MM.1S (cell line): ENCODE results near the gene TTC28.
"Not testable (repeated sequence)": the region's sequence is repeated elsewhere in the genome, so short reads cannot be mapped to it uniquely, and the experiment has no call there.

Experiments
- DNase-seq: peaks from one replicate; pipeline ENCODE4 v3.0.0-alpha.2; 2015
- H2AFZ ChIP-seq: fragments of 300-600 bp; sonication (generic); 2 replicates; pipeline ENCODE4 v1.6.0; 2016; ENCODE audit warnings: antibody characterized with exemption, low read length
- H3F3A ChIP-seq: fragments of 300-600 bp; sonication (generic); 2 replicates; pipeline ENCODE4 v1.6.1; 2016; ENCODE audit warnings: mild to moderate bottlenecking, antibody characterized with exemption, low read length, moderate library complexity, mixed read lengths; ENCODE audit not compliant: insufficient read depth
- H3K27ac ChIP-seq: fragments of 300-600 bp; sonication (generic); 2 replicates; pipeline ENCODE4 v1.5.1; 2016; ENCODE audit warnings: mild to moderate bottlenecking, low read length
- H3K27me3 ChIP-seq: fragments of 300-600 bp; sonication (generic); replicated peaks from 2 replicates; pipeline ENCODE4 v1.6.0; 2016; ENCODE audit warnings: low read length; ENCODE audit not compliant: insufficient read depth
- H3K36me3 ChIP-seq: fragments of 300-600 bp; sonication (generic); replicated peaks from 2 replicates; pipeline ENCODE4 v1.6.1; 2016; ENCODE audit warnings: mild to moderate bottlenecking, low read length, mixed read lengths; ENCODE audit not compliant: insufficient read depth
- H3K4me1 ChIP-seq: fragments of 300-600 bp; sonication (generic); 2 replicates; pipeline ENCODE4 v1.6.1; 2016; ENCODE audit warnings: low read length, mixed read lengths
- H3K4me2 ChIP-seq: fragments of 300-600 bp; sonication (generic); 2 replicates; pipeline ENCODE4 v1.6.0; 2016; ENCODE audit warnings: low read depth, low read length
- H3K4me3 ChIP-seq: fragments of 300-600 bp; sonication (generic); 2 replicates; pipeline ENCODE4 v1.5.1; 2016; ENCODE audit warnings: low read length, mixed read lengths
- H3K79me2 ChIP-seq: fragments of 300-600 bp; sonication (generic); 2 replicates; pipeline ENCODE4 v1.6.1; 2016; ENCODE audit warnings: mixed run types, low read length, mixed read lengths
- H3K9ac ChIP-seq: fragments of 300-600 bp; sonication (generic); 2 replicates; pipeline ENCODE4 v1.6.1; 2016; ENCODE audit warnings: low read length, mixed read lengths
- H3K9me2 ChIP-seq: fragments of 300-600 bp; sonication (generic); replicated peaks from 2 replicates; pipeline ENCODE4 v1.6.1; 2016; ENCODE audit warnings: mild to moderate bottlenecking, low read length, mixed read lengths; ENCODE audit not compliant: insufficient read depth
- H3K9me3 ChIP-seq: fragments of 300-600 bp; sonication (generic); replicated peaks from 2 replicates; pipeline ENCODE4 v1.6.1; 2016; ENCODE audit warnings: mild to moderate bottlenecking, low read length, mixed read lengths; ENCODE audit not compliant: insufficient read depth
- H4K20me1 ChIP-seq: fragments of 300-600 bp; sonication (generic); 2 replicates; pipeline ENCODE4 v1.6.1; 2016; ENCODE audit warnings: mild to moderate bottlenecking, low read length, moderate library complexity, mixed read lengths; ENCODE audit not compliant: insufficient read depth
- CTCF ChIP-seq: fragments of 300-600 bp; sonication (generic); IDR thresholded peaks from 2 replicates; pipeline ENCODE4 v1.5.1; 2016; ENCODE audit warnings: antibody characterized with exemption, low read length, mixed read lengths
- EZH2 ChIP-seq: fragments of 300-600 bp; sonication (generic); optimal IDR thresholded peaks from 2 replicates; pipeline ENCODE3; 2017; ENCODE audit warnings: low read depth, mild to moderate bottlenecking, antibody characterized with exemption, low read length, mixed read lengths
- EZH2phosphoT487 ChIP-seq: fragments of 300-600 bp; sonication (generic); IDR thresholded peaks from 2 replicates; pipeline ENCODE4 v1.6.1; 2018; ENCODE audit warnings: antibody characterized with exemption, low read length

TTC28 gene

GRCh38 chr22:28710107-28710506, 30.5 kb upstream of the TTC28 start:
- H3K9me3 ChIP-seq = no peaks in the 10 kb centered on the region
- H3K79me2 ChIP-seq = no peaks in the 10 kb centered on the region
- H3K4me3 ChIP-seq = no peak overlapping the region
- no peaks in the 10 kb centered on the region for H3K9me2 ChIP-seq
- no peak overlapping the region for H3K27ac ChIP-seq
- H3K4me1 ChIP-seq = no peaks in the 10 kb centered on the region
- H4K20me1 ChIP-seq = no peaks in the 10 kb centered on the region
- H3K9ac ChIP-seq = no peak overlapping the region
- H3K36me3 ChIP-seq = no peaks in the 10 kb centered on the region
- TF ChIP-seq CTCF (no peak), EZH2phosphoT487 (no peak), EZH2 (no peak)
- no peak for DNase-seq
- H3K27me3 ChIP-seq = no peaks in the 10 kb centered on the region
- H3K4me2 ChIP-seq = no peak overlapping the region
- no peak overlapping the region for H2AFZ ChIP-seq
- no peaks in the 10 kb centered on the region for H3F3A ChIP-seq

- Histone ChIP-seq H3F3A (no peaks in the 10 kb centered on the region), H3K79me2 (no peaks in the 10 kb centered on the region), H3K9me3 (no peaks in the 10 kb centered on the region), H3K27ac (no peak overlapping the region), H3K4me1 (no peaks in the 10 kb centered on the region), H4K20me1 (no peaks in the 10 kb centered on the region), H3K4me3 (no peak overlapping the region), H3K36me3 (no peaks in the 10 kb centered on the region), H3K9ac (no peak overlapping the region), H2AFZ (no peak overlapping the region), H3K9me2 (no peaks in the 10 kb centered on the region), H3K4me2 (no peak overlapping the region), H3K27me3 (no peaks in the 10 kb centered on the region)
- TF ChIP-seq EZH2 (no peak), EZH2phosphoT487 (no peak), CTCF (no peak)
- DNase-seq = no peak
Observed at GRCh38 chr22:28706845-28707244, 27.2 kb upstream of the TTC28 start.

- no peak for DNase-seq
- Histone ChIP-seq H3K79me2 (no peaks in the 10 kb centered on the region), H3K4me1 (no peaks in the 10 kb centered on the region), H3K9me3 (no peaks in the 10 kb centered on the region), H4K20me1 (no peaks in the 10 kb centered on the region), H3K27me3 (no peaks in the 10 kb centered on the region), H3K9me2 (no peaks in the 10 kb centered on the region), H3K27ac (no peak overlapping the region), H2AFZ (no peak overlapping the region), H3K4me3 (no peak overlapping the region), H3K9ac (no peak overlapping the region), H3K4me2 (no peak overlapping the region), H3K36me3 (no peaks in the 10 kb centered on the region), H3F3A (no peaks in the 10 kb centered on the region)
- no peak for TF ChIP-seq CTCF
- no peak for TF ChIP-seq EZH2phosphoT487
Observed at GRCh38 chr22:28703436-28703835, 23.8 kb upstream of the TTC28 start.

- Histone ChIP-seq H3K9me3 (no peaks in the 10 kb centered on the region), H3K4me1 (no peaks in the 10 kb centered on the region), H3K79me2 (no peaks in the 10 kb centered on the region), H3K27ac (no peak overlapping the region), H3K36me3 (no peaks in the 10 kb centered on the region), H3K4me3 (no peak overlapping the region), H4K20me1 (no peaks in the 10 kb centered on the region), H3K9ac (no peak overlapping the region), H3F3A (no peaks in the 10 kb centered on the region), H2AFZ (no peak overlapping the region), H3K9me2 (no peaks in the 10 kb centered on the region), H3K27me3 (no peaks in the 10 kb centered on the region), H3K4me2 (no peak overlapping the region)
- TF ChIP-seq EZH2 = no peak
- no peak for DNase-seq
Observed at GRCh38 chr22:28702891-28703290, 23.3 kb upstream of the TTC28 start.

- not testable (repeated sequence) for DNase-seq, H3K4me3 ChIP-seq
Observed at GRCh38 chr22:28693041-28693760, 13.6 kb upstream of the TTC28 start.

GRCh38 chr22:28689796-28690195, 10.2 kb upstream of the TTC28 start:
- H3K4me3 ChIP-seq, H3K79me2 ChIP-seq, H3K36me3 ChIP-seq, H3K27me3 ChIP-seq, H3K4me2 ChIP-seq, H3K27ac ChIP-seq, H3K4me1 ChIP-seq, H4K20me1 ChIP-seq, H3K9me2 ChIP-seq, H3K9ac ChIP-seq, DNase-seq, H3K9me3 ChIP-seq, H2AFZ ChIP-seq, H3F3A ChIP-seq: not testable (repeated sequence)

More at GRCh38 chr22:28693041-28693760, 13.6 kb upstream of the TTC28 start:
- not testable (repeated sequence) for H3K9me3 ChIP-seq, H2AFZ ChIP-seq, H3K4me2 ChIP-seq, H4K20me1 ChIP-seq, H3K4me1 ChIP-seq, H3K36me3 ChIP-seq, H3F3A ChIP-seq, H3K79me2 ChIP-seq, H3K27me3 ChIP-seq, H3K9ac ChIP-seq, H3K9me2 ChIP-seq, H3K27ac ChIP-seq
